ENCODE data around the gene SYT1.

GRCh38 chr12:78888568-78888967 lies 24.0 kb downstream of the SYT1 start:
- no peak for TF ChIP-seq CTCF (IDR thresholded peaks at IDR 0.05)
- TF ChIP-seq POLR2A (IDR thresholded peaks at IDR 0.05) = no peak
- no peak for TF ChIP-seq EP300 (IDR thresholded peaks at IDR 0.05)
